Measurements from ENCODE around the gene KRTAP9-7. TPM values are rescaled to one million over a fixed set of nuclear protein-coding genes. Genes with fewer than 3 reads are reported as not detected.
A peak's percentile ranks its signal among the peaks of the same experiment; 100 is the strongest.
"Not testable (repeated sequence)": the region's sequence is repeated elsewhere in the genome, so short reads cannot be mapped to it uniquely, and the experiment has no call there.

KRTAP9-7 gene
- total RNA-seq, 1 experiment from 2014 or later: not detected

DNA sequence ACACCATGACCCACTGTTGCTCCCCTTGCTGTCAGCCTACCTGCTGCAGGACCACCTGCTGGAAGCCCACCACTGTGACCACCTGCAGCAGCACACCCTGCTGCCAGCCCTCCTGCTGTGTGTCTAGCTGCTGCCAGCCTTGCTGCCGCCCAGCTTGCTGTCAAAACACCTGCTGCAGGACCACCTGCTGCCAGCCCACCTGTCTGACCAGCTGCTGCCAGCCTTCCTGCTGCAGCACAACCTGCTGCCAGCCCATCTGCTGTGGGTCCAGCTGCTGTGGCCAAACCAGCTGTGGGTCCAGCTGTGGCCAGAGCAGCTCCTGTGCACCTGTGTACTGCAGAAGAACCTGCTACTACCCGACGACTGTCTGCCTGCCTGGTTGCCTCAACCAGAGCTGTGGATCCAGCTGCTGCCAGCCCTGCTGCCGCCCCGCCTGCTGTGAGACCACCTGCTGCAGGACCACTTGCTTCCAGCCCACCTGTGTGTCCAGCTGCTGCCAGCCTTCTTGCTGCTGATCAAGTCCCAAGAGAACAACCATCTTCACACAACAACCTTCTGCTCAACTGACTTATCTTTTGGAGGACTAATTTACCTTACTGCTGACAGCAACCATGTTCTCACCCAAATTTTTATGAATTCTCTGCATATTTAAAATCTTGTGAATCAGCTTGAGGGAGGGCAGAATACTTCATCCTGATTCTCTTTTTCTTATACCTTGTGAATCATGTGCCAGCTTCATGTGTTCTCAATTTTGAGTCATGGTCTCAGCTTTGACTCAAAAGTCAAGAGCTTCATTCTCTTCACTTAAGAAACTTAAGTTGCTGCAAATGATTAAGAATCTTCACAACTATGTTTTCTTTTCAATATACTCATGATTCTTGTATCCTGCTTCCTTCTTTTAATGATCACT, 19.9 kb upstream of the KRTAP9-7 start, which contains the start of gene KRTAP9-9:
Gene KRTAP9-9, plus strand, starts transcription at position 4 of the 910 bp plus-strand sequence.
- H3K27ac ChIP-seq; H3K4me1 ChIP-seq (replicated peaks); H3K36me3 ChIP-seq; H3K9me3 ChIP-seq (replicated peaks); H3K4me3 ChIP-seq; DNase-seq (ENCODE audit: low read depth in 1 of 2, low spot score in 2 of 2): not testable (repeated sequence)
- H3K27me3 ChIP-seq (replicated peaks): peaks cover 16% of the 10 kb centered on the region

DNA sequence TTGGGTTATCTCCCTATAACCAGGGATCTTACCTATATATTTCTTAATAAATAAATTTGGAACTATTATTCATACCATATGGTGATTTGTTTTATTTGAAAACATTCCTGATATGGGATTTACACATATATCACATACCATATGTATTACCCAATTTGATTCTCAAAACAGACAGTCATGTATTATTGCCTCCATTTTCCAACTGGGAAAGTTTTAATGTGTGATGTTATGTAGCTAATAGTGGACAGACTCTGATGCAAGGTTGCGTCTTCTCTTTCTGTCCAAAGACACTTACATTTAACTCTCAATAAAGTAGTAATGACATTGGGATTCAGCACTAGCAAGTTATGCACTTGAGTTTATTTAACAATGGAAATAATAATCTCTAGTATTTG, 19.2 kb upstream of the KRTAP9-7 start:
- H3K4me3 ChIP-seq: no peak overlapping the region
- H3K4me1 ChIP-seq (replicated peaks): no peaks in the 10 kb centered on the region
- H3K27ac ChIP-seq: no peak overlapping the region
- H3K27me3 ChIP-seq (replicated peaks): peaks cover 16% of the 10 kb centered on the region
- no peaks in the 10 kb centered on the region for H3K36me3 ChIP-seq
- H3K9me3 ChIP-seq (replicated peaks): no peaks in the 10 kb centered on the region
- DNase-seq (ENCODE audit: low read depth in 1 of 2, low spot score in 2 of 2): no peak

DNA sequence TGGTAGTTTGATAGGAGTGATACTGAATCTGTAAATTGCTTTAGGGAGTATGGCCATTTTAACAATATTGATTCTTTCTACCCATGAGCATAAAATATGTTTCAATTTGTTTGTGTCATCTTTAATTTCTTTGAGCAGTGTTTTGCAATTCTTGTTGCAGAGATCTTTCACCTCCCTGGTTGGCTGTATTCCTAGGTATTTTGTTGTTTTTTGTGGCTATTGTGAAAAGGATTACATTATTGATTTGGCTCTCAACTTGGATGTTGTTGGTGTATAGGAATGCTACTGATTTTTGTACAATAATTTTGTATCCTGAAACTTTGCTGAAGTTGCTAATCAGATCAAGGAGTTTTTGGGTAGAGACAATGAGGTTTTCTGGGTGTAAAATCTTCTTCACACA, 17.1 kb upstream of the KRTAP9-7 start:
- DNase-seq (ENCODE audit: low read depth in 1 of 2, low spot score in 2 of 2): no peak
- no peaks in the 10 kb centered on the region for H3K36me3 ChIP-seq
- no peaks in the 10 kb centered on the region for H3K4me1 ChIP-seq (replicated peaks)
- no peaks in the 10 kb centered on the region for H3K9me3 ChIP-seq (replicated peaks)
- H3K27ac ChIP-seq: no peak overlapping the region
- H3K27me3 ChIP-seq (replicated peaks): peaks cover 7% of the 10 kb centered on the region
- H3K4me3 ChIP-seq: no peak overlapping the region

DNA sequence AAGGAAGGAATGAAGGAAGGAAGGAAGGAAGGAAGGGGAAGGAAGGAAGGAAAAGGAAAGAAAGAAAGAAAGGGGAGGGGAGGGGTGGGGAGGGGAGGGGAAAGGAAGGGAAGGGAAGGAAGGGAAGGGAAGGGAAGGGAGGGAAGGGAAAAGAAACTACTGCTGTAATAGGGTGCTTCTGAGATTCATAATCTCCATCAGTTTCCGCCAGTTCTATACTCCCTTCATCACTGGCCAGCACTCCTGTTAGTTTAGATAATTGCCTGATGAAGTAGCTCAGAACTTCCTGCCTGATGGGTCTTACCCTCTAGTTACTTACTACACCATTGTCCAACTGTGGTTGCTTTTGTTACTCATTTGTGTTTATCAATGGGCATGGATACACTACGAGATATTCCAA, 12.3 kb upstream of the KRTAP9-7 start:
- no peaks in the 10 kb centered on the region for H3K9me3 ChIP-seq (replicated peaks)
- H3K4me1 ChIP-seq (replicated peaks): no peaks in the 10 kb centered on the region
- no peaks in the 10 kb centered on the region for H3K27me3 ChIP-seq (replicated peaks)
- no peak overlapping the region for H3K27ac ChIP-seq
- no peaks in the 10 kb centered on the region for H3K36me3 ChIP-seq
- H3K4me3 ChIP-seq: no peak overlapping the region
- no peak for DNase-seq (ENCODE audit: low read depth in 1 of 2, low spot score in 2 of 2)

DNA sequence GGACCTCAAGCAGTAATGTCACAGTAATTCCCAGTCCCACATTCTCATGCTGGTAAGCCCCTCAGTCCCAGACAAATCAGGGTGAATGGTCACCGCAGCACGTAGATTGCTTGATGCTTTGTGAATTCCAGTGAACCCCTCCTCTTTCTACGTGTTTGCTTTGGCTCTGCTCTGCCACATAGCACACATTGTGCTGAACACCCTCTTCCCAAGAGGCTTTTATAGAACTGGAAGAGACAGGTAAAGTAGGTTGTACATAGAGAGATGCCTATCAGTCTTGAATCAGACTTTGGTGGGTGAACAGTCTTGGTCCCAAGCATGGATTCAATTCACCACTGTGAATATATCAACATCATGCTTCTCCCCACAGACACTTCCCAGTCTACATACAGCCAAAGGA, 10.9 kb upstream of the KRTAP9-7 start:
- Histone ChIP-seq H3K27me3 (replicated peaks) (no peaks in the 10 kb centered on the region), H3K4me1 (replicated peaks) (no peaks in the 10 kb centered on the region), H3K9me3 (replicated peaks) (no peaks in the 10 kb centered on the region), H3K27ac (no peak overlapping the region), H3K36me3 (no peaks in the 10 kb centered on the region), H3K4me3 (no peak overlapping the region)
- peak in 1 of 2 experiments; percentile 0 for DNase-seq (ENCODE audit: low read depth in 1 of 2, low spot score in 2 of 2)

DNA sequence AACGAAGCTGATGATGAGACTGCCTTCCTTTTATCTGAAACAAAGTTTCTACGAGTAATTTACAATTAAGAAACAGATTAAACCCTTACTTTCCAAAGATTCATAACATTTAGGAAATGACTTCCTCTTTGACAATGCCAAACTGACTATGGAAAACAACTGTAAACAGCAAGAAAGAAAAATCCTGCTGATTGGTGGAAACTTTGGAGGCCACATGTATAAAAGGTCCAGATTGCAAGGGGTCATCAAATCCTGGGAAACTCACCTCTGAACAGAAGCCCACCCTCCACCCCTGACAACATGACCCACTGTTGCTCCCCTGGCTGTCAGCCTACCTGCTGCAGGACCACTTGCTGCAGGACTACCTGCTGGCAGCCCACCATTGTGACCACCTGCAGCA, 10.4 kb upstream of the KRTAP9-7 start, which contains the start of gene KRTAP9-6:
Gene KRTAP9-6, plus strand, starts transcription at position 301 of the 400 bp plus-strand sequence. Its CDS starts 0 bp downstream, at position 301.
- DNase-seq (ENCODE audit: low read depth in 1 of 2, low spot score in 2 of 2): no peak
- Histone ChIP-seq H3K9me3 (replicated peaks) (no peaks in the 10 kb centered on the region), H3K27me3 (replicated peaks) (no peaks in the 10 kb centered on the region), H3K36me3 (no peaks in the 10 kb centered on the region), H3K4me3 (no peak within 1 kb of the TSS), H3K4me1 (replicated peaks) (no peaks in the 10 kb centered on the region), H3K27ac (no peak within 1 kb of the TSS)

DNA sequence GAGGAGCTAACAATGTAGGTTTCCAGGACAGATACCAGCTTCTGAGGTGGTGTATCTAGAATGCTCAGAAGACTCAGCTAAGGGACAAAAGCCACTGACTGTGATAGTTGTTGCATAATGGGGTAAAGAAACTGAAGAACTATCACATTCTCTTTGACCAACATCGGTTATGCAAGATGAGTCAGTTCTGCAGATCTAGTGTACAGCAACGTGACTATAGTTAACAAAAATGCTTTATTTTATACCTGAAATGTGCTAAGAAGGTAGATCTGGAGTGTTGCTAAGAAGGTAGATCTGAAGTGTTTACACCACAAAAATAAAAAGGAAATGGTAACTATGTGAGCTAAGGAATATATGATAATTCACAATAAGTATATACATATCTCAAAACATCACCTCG, 7.8 kb upstream of the KRTAP9-7 start:
- no peaks in the 10 kb centered on the region for H3K9me3 ChIP-seq (replicated peaks)
- no peaks in the 10 kb centered on the region for H3K4me1 ChIP-seq (replicated peaks)
- no peaks in the 10 kb centered on the region for H3K36me3 ChIP-seq
- no peak overlapping the region for H3K27ac ChIP-seq
- no peaks in the 10 kb centered on the region for H3K27me3 ChIP-seq (replicated peaks)
- no peak for DNase-seq (ENCODE audit: low read depth in 1 of 2, low spot score in 2 of 2)
- no peak overlapping the region for H3K4me3 ChIP-seq

DNA sequence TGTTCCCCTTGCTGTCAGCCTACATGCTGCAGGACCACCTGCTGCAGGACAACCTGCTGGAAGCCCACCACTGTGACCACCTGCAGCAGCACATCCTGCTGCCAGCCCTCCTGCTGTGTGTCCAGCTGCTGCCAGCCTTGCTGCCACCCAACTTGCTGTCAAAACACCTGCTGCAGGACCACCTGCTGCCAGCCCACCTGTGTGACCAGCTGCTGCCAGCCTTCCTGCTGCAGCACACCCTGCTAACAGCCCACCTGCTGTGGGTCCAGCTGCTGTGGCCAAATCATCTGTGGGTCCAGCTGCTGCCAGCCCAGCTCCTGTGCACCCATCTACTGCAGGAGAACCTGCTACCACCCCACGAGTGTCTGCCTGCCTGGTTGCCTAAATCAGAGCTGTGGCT, 4.2 kb upstream of the KRTAP9-7 start:
- not testable (repeated sequence) for H3K4me3 ChIP-seq; H3K4me1 ChIP-seq (replicated peaks); H3K36me3 ChIP-seq; H3K27ac ChIP-seq; H3K9me3 ChIP-seq (replicated peaks); DNase-seq (ENCODE audit: low read depth in 1 of 2, low spot score in 2 of 2); H3K27me3 ChIP-seq (replicated peaks)

DNA sequence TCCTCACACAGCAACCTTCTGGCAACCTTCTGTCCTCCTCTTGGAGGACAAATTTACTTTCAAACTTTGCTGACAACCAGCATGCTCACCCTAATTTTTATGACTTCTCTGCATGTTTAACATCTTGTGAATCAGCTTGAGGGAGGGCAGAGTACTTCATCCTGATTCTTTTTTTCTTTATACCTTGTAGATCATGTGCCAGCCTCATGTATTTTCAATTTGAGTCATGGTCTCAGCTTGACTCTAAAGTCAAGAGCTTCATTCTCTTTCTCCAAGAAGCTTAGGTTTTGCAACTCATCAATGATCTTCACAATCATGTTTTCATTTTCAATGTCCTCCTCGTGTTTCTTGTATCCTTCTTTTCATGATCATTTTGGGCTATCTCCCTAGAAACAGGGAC, 3.6 kb upstream of the KRTAP9-7 start:
- no peaks in the 10 kb centered on the region for H3K9me3 ChIP-seq (replicated peaks)
- no peaks in the 10 kb centered on the region for H3K27me3 ChIP-seq (replicated peaks)
- no peak for DNase-seq (ENCODE audit: low read depth in 1 of 2, low spot score in 2 of 2)
- H3K4me3 ChIP-seq: no peak overlapping the region
- no peaks in the 10 kb centered on the region for H3K36me3 ChIP-seq
- no peak overlapping the region for H3K27ac ChIP-seq
- H3K4me1 ChIP-seq (replicated peaks): no peaks in the 10 kb centered on the region

DNA sequence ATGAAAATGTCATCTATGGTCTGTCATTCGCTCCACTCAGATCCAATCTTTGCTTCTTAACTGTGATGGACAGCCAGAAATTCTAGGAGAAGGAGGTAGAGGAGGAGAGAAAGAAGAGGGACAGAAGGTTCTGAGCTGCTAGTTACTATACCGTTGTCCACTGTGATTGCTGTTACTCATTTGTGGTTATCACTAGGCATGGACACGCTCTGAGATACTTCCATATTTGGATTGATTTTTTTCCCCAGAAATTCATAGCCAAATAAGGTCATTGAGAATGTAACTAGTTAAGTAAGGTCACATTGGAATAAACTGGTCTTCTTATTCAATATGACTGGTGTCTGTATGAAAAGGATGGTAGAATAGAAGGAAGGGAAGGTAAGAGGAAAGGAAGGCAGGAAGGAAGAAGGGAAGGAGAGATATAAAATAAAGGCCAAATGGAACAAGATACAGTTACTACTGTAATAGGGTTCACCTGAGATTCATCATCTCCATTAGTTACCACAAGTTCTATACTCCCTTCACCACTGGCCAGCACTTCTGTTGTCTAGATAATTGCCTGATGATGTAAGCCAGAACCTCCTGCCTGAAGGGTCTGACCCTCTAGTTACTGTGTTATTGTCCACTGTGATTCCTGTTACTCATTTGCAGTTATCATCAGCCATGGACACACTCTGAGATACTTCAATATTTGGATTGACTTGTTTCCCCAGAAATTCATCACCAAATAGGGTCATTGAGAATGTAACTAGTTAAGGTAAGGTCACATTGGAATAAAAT, 2.9 kb downstream of the KRTAP9-7 start:
- no peak for DNase-seq (ENCODE audit: low read depth in 1 of 2, low spot score in 2 of 2)
- H3K36me3 ChIP-seq: no peaks in the 10 kb centered on the region
- no peaks in the 10 kb centered on the region for H3K27me3 ChIP-seq (replicated peaks)
- no peak overlapping the region for H3K27ac ChIP-seq
- no peaks in the 10 kb centered on the region for H3K9me3 ChIP-seq (replicated peaks)
- no peak overlapping the region for H3K4me3 ChIP-seq
- H3K4me1 ChIP-seq (replicated peaks): peaks cover 15% of the 10 kb centered on the region

DNA sequence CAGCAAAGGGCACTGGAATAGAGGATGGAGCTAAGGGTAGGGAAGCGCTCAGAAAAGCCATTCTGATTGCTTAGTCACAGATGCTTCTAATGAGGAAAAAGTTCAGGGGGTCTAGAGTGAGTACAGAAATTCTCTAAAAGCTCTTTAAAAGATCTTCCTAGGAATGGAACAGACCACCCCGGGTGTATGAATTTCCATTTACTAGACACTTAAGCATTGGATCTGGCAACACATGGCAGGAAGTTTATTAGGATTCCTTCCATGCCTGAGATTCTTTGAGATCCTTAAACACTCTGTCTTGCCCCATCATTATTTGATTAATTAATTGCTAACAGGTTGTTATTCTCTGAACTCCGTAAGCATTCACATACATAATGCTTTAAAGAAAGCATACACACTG, 8.5 kb downstream of the KRTAP9-7 start:
- H3K27me3 ChIP-seq (replicated peaks): no peaks in the 10 kb centered on the region
- H3K9me3 ChIP-seq (replicated peaks): no peaks in the 10 kb centered on the region
- peak; percentile 51 to 85 for DNase-seq (ENCODE audit: low read depth in 1 of 2, low spot score in 2 of 2)
- H3K4me3 ChIP-seq: no peak overlapping the region
- peak overlapping the region; percentile 57 for H3K27ac ChIP-seq
- H3K36me3 ChIP-seq: no peaks in the 10 kb centered on the region
- peaks cover 28% of the 10 kb centered on the region for H3K4me1 ChIP-seq (replicated peaks)

DNA sequence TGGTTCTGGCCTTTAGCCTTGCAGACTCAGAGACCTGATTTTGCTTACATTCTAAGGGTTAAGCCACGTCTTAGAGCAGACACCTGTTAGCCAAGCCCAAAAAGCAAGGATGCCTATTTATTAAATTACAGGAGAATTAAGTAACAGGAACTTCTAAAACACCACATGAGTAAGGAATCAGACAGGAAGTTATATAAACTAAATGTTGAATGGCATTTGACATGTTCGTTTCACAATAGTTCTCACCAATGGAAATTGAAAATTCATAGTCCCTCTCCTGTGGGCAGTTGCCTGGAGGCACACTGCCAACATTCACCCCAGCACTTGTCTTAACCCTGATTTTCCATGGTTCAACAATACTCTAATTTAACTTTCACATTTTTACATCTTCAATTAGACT, 9.0 kb downstream of the KRTAP9-7 start:
- peak overlapping the region; percentile 57 for H3K27ac ChIP-seq
- no peaks in the 10 kb centered on the region for H3K9me3 ChIP-seq (replicated peaks)
- no peaks in the 10 kb centered on the region for H3K36me3 ChIP-seq
- H3K4me3 ChIP-seq: no peak overlapping the region
- peaks cover 28% of the 10 kb centered on the region for H3K4me1 ChIP-seq (replicated peaks)
- no peak for DNase-seq (ENCODE audit: low read depth in 1 of 2, low spot score in 2 of 2)
- no peaks in the 10 kb centered on the region for H3K27me3 ChIP-seq (replicated peaks)

DNA sequence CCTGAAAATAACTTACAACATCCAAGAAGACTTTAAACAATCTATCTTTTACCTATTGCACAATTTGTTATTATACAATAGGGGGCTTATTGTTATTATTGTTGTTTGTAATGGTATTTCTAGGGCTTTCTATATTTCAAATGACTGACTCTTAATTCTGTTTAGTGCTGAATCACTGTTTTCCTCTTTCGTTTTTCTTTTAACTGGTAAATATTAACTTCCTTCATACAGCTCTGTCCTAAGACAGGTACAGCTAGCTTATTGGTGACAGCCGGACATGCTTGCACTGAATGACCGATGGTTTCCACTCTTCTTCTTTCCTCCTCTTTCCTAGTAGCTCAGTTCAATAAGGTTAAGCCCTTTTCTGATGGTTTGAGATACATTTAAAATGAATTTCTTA, 11.6 kb downstream of the KRTAP9-7 start:
- Histone ChIP-seq H3K4me3 (no peak overlapping the region), H3K4me1 (replicated peaks) (peaks cover 28% of the 10 kb centered on the region), H3K36me3 (no peaks in the 10 kb centered on the region), H3K27me3 (replicated peaks) (no peaks in the 10 kb centered on the region), H3K27ac (no peak overlapping the region), H3K9me3 (replicated peaks) (no peaks in the 10 kb centered on the region)
- DNase-seq (ENCODE audit: low read depth in 1 of 2, low spot score in 2 of 2): no peak

DNA sequence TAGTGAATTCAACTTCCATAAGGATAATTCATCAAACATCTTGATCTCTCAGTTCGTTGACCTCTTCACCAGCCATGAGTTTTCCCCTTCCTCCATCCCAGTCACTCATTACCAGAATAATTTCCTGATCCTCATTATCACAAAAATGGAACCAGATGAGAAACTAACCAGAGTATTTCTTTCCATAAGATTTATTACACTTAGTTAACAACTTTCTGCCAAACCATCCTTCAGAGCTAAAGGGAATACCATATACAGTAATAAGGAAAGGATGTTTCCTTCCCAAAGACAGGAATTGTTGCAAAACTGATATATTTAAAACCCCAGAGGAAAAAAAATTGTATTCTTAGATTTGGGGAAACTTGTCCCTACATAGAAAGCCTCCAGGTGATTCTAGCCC, 18.5 kb downstream of the KRTAP9-7 start:
- Histone ChIP-seq H3K4me3 (no peak overlapping the region), H3K27ac (no peak overlapping the region), H3K9me3 (replicated peaks) (no peaks in the 10 kb centered on the region), H3K27me3 (replicated peaks) (no peaks in the 10 kb centered on the region), H3K4me1 (replicated peaks) (no peaks in the 10 kb centered on the region), H3K36me3 (no peaks in the 10 kb centered on the region)
- DNase-seq (ENCODE audit: low read depth in 1 of 2, low spot score in 2 of 2): no peak
